SK-N-SH treated with all-trans-retinoic acid at 6 μM for 48 hours (cell line): ENCODE measurements around the gene HOXA6.

Experiments used
- TOX ChIP-seq: fragments of 250-450 bp; sonication (Bioruptor Pico); IDR thresholded peaks from 2 replicates; pipeline ENCODE4 v1.8.0; 2021; ENCODE audit warnings: mild to moderate bottlenecking, moderate library complexity, borderline replicate concordance
- ZFP3 ChIP-seq: fragments of 250-450 bp; sonication (Bioruptor Pico); IDR thresholded peaks from 2 replicates; pipeline ENCODE4 v1.5.0; 2020; ENCODE audit warnings: mild to moderate bottlenecking, moderate library complexity
- ZNF70 ChIP-seq: fragments of 450-650 bp; formaldehyde crosslinking; IDR thresholded peaks from 2 replicates; pipeline ENCODE4 v1.5.0; 2020; ENCODE audit warnings: mild to moderate bottlenecking, moderate library complexity
- TF ChIP-seq, protein P1 (sequence below): fragments of 250-450 bp; sonication (Bioruptor Pico); IDR thresholded peaks from 2 replicates; pipeline ENCODE4 v1.8.0; 2020; ENCODE audit warnings: mild to moderate bottlenecking, moderate library complexity, borderline replicate concordance
- TF ChIP-seq, protein P2 (sequence below): fragments of 250-450 bp; sonication (Bioruptor Pico); IDR thresholded peaks from 2 replicates; pipeline ENCODE4 v1.5.1; 2020; ENCODE audit warnings: low read depth, mild to moderate bottlenecking, moderate library complexity
- TF ChIP-seq, protein P3 (sequence below): fragments of 250-450 bp; sonication (Bioruptor Pico); IDR thresholded peaks from 2 replicates; pipeline ENCODE4 v1.8.0; 2021; ENCODE audit warnings: low read depth, mild to moderate bottlenecking, moderate library complexity, borderline replicate concordance

DNA sequence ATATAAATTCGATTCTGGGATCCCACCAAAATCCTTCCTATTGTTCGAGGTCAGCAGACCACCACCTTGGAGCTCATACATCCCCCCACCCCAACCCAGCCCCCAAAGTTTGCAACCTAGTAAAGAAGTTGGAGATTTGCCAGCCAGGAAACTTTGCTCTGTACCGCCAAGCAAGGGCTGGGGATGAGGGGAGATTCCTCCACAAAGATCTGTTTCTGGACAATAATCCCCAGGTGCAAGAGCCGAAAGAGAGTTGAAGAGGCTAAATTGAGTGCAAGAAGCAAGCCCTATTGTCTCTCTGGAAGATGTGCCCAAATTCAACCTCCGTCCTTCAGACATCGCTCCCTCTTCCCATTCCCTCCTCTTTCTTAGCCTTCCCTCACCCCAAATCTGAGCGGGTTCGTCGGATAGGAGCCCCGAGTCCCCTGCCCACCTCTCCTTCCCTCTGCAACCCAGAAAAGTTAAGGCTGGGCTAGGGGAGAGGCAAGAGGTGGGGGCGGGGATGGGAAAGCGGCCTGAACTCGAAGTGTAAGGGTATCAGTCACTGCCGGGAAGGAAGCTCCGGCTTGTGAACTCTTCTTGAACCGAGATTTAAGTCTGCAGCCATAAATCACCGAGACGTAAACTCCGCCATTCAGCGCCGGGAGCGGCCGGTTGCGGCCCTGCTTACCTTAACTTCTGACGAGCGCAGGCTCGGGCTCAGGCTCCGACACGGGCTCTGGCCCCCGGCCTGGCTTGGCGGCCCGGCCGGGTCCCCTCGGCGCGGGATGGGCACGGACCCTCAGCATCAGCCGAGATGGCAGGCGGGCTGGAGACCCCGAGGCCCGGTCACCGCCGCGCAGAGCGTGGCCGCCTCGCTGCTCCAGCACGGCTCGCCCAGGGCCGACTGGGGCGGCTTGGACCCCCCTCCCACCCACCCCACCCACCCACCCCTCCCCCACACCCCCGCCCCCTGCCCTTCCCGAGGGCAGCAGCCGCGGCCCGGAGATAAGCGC, 34.3 kb downstream of the HOXA6 start:
- no peak for TF ChIP-seq ZFP3 (CRISPR knock-in tag)
- TF ChIP-seq TOX: no peak
- TF ChIP-seq, protein P1, sequence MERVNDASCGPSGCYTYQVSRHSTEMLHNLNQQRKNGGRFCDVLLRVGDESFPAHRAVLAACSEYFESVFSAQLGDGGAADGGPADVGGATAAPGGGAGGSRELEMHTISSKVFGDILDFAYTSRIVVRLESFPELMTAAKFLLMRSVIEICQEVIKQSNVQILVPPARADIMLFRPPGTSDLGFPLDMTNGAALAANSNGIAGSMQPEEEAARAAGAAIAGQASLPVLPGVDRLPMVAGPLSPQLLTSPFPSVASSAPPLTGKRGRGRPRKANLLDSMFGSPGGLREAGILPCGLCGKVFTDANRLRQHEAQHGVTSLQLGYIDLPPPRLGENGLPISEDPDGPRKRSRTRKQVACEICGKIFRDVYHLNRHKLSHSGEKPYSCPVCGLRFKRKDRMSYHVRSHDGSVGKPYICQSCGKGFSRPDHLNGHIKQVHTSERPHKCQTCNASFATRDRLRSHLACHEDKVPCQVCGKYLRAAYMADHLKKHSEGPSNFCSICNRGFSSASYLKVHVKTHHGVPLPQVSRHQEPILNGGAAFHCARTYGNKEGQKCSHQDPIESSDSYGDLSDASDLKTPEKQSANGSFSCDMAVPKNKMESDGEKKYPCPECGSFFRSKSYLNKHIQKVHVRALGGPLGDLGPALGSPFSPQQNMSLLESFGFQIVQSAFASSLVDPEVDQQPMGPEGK (CRISPR knock-in tag): no peak
- TF ChIP-seq, protein P2, sequence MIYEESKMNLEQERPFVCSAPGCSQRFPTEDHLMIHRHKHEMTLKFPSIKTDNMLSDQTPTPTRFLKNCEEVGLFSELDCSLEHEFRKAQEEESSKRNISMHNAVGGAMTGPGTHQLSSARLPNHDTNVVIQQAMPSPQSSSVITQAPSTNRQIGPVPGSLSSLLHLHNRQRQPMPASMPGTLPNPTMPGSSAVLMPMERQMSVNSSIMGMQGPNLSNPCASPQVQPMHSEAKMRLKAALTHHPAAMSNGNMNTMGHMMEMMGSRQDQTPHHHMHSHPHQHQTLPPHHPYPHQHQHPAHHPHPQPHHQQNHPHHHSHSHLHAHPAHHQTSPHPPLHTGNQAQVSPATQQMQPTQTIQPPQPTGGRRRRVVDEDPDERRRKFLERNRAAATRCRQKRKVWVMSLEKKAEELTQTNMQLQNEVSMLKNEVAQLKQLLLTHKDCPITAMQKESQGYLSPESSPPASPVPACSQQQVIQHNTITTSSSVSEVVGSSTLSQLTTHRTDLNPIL (CRISPR knock-in tag): no peak
- no peak for TF ChIP-seq ZNF70 (CRISPR knock-in tag)
- TF ChIP-seq, protein P3, sequence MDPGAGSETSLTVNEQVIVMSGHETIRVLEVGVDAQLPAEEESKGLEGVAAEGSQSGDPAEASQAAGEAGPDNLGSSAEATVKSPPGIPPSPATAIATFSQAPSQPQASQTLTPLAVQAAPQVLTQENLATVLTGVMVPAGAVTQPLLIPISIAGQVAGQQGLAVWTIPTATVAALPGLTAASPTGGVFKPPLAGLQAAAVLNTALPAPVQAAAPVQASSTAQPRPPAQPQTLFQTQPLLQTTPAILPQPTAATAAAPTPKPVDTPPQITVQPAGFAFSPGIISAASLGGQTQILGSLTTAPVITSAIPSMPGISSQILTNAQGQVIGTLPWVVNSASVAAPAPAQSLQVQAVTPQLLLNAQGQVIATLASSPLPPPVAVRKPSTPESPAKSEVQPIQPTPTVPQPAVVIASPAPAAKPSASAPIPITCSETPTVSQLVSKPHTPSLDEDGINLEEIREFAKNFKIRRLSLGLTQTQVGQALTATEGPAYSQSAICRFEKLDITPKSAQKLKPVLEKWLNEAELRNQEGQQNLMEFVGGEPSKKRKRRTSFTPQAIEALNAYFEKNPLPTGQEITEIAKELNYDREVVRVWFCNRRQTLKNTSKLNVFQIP (CRISPR knock-in tag): no peak
